ENCODE data around the gene CELA2B. TPM values are rescaled to one million over a fixed set of nuclear protein-coding genes. Genes with fewer than 3 reads are reported as not detected.
"Not testable (repeated sequence)": the region's sequence is repeated elsewhere in the genome, so short reads cannot be mapped to it uniquely, and the experiment has no call there.

Gene CELA2B
- total and polyA plus RNA-seq, 9 of the 15 experiments (the other 6 are each of a cell fraction or from before 2014, with no cell fraction given): 0.25 to 2.1 (median 0.38) TPM; not detected in 5

DNA sequence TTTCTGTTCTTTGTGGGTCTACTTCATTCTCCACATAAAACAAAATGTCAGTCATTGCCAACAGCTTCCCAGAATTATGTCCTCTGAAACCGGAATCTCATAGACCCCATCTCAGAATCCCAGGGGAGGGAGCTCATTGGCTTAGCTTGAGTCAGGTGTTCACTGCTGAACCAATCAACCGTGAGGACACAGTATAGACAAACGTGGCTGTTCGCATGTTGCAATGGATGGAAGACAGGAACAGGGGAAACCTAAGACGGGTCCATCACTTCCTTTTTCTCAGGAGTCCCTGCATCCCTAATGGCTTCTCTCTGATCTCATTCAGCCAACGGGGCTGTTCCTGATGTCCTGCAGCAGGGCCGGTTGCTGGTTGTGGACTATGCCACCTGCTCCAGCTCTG, 10.2 kb upstream of the CELA2B start (continued):
- TF ChIP-seq, protein P1, sequence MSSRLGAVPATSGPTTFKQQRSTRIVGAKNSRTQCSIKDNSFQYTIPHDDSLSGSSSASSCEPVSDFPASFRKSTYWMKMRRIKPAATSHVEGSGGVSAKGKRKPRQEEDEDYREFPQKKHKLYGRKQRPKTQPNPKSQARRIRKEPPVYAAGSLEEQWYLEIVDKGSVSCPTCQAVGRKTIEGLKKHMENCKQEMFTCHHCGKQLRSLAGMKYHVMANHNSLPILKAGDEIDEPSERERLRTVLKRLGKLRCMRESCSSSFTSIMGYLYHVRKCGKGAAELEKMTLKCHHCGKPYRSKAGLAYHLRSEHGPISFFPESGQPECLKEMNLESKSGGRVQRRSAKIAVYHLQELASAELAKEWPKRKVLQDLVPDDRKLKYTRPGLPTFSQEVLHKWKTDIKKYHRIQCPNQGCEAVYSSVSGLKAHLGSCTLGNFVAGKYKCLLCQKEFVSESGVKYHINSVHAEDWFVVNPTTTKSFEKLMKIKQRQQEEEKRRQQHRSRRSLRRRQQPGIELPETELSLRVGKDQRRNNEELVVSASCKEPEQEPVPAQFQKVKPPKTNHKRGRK (tag; IDR thresholded peaks at IDR 0.05): no peak
- TF ChIP-seq, protein P2, sequence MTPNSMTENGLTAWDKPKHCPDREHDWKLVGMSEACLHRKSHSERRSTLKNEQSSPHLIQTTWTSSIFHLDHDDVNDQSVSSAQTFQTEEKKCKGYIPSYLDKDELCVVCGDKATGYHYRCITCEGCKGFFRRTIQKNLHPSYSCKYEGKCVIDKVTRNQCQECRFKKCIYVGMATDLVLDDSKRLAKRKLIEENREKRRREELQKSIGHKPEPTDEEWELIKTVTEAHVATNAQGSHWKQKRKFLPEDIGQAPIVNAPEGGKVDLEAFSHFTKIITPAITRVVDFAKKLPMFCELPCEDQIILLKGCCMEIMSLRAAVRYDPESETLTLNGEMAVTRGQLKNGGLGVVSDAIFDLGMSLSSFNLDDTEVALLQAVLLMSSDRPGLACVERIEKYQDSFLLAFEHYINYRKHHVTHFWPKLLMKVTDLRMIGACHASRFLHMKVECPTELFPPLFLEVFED (CRISPR knock-in tag; conservative IDR thresholded peaks at IDR 0.05): no peak
- TF ChIP-seq SMAD4 (CRISPR knock-in tag; conservative IDR thresholded peaks at IDR 0.05) (no peak), CBX3 (IDR thresholded peaks at IDR 0.05; ENCODE audit: borderline replicate concordance in 1 of 2, low read length in 2 of 2) (peak in 1 of 2 experiments; percentile 27; a peak in 1 of 3 replicates), MYNN (IDR thresholded peaks at IDR 0.05) (no peak), MYNN (CRISPR knock-in tag; IDR thresholded peaks at IDR 0.05) (no peak), NFYB (IDR thresholded peaks at IDR 0.05; ENCODE audit: extremely low read depth, insufficient read length) (peak; percentile 35), ZNF431 (CRISPR knock-in tag; IDR thresholded peaks at IDR 0.05) (no peak)

DNA sequence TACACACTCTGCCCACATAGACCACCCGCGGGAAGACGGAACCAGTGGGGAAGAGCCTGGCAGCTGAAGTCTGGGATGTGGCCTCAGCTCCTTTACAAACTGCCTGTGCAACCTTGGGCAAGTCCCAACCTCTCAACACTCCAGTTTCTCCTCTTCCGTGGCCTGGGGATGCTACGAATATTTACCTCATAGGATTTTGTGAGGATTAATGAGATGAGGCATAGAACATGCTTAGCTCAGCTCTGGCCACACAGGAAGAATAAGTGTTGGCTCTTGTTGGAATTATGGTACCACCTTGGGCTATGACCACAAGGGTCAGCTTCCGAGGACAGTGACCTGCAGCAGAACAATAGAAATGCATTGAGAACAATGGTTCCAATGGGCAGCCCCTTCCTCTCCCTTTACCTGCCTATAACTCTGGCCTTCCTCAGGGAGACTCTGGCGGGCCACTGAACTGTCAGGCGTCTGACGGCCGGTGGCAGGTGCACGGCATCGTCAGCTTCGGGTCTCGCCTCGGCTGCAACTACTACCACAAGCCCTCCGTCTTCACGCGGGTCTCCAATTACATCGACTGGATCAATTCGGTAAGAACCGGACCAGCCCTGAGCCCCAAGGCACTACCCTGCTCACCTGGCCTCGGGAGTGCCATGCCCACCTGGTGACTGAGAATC, 8.8 kb upstream of the CELA2B start:
- POLR2A ChIA-PET; BruUV-seq (replicated peaks); H2AFZ ChIP-seq (ENCODE audit: low read depth, low read length); DNase-seq (ENCODE audit: extremely low read depth in 1 of 4, low spot score in 3 of 4); H3K9me1 ChIP-seq (ENCODE audit: control insufficient read depth, insufficient read depth, low read length); H4K20me1 ChIP-seq (replicated peaks; ENCODE audit: control insufficient read depth, insufficient read depth, low read length); H3K27ac ChIP-seq (ENCODE audit: extremely low read depth, low read depth, low read length); ATAC-seq; CTCF ChIA-PET (ENCODE audit: low intra/inter-chr PET ratio); H3K79me2 ChIP-seq (ENCODE audit: control insufficient read depth, insufficient read depth, low read length); intact Hi-C loops (cut with micrococcal nuclease); H3K4me3 ChIP-seq; H3K36me3 ChIP-seq (ENCODE audit: control insufficient read depth, insufficient read depth, low read length); in situ Hi-C loops (cut with MboI); FAIRE-seq; H3K9me3 ChIP-seq (replicated peaks; ENCODE audit: control insufficient read depth, insufficient read depth, low read depth, low read length); H3K27me3 ChIP-seq (ENCODE audit: control insufficient read depth in 2 of 2, insufficient read depth in 2 of 2, low read length in 2 of 2); H3K4me2 ChIP-seq (ENCODE audit: insufficient read depth, low read length): not testable (repeated sequence)
- 0 out of 4 replicates have a peak overlapping the region, but pooled peaks of 1 of the 2 experiments have one; percentile 2 for H3K9ac ChIP-seq (ENCODE audit: insufficient read depth in 1 of 2, low read depth in 2 of 2, low read length in 2 of 2)
- WGBS (ENCODE audit: insufficient coverage, low coverage, missing lambda C conversion rate): 64% methylated on average over 22 of the region's 22 CpGs
- H3K4me1 ChIP-seq (replicated peaks in 1 of 2; ENCODE audit: control insufficient read depth in 2 of 2, insufficient read depth in 2 of 2, low read length in 2 of 2): peaks cover 4 to 11% of the 10 kb centered on the region in 2 experiments; a peak in 4 of 5 replicates
